Fibroblast of lung (primary cell): ENCODE results near the gene VGLL1. TPM values are rescaled to one million over a fixed set of nuclear protein-coding genes. Genes with fewer than 3 reads are reported as not detected.

Experiments used
- DNase-seq, 2 donors: peaks; one replicate each; pipeline versions ENCODE4 v3.0.0 to v3.0.0-alpha.2; 2010; ENCODE audit warnings: low read depth in 2 of 2
- H2AFZ ChIP-seq: 2 replicates; pipeline ENCODE4 v1.5.1; 2012; ENCODE audit warnings: low read length, control low read depth, inconsistent platforms
- H3K27ac ChIP-seq: 2 replicates; pipeline ENCODE4 v1.5.1; 2011; ENCODE audit warnings: low read length, control low read depth; ENCODE audit not compliant: insufficient read depth
- H3K27me3 ChIP-seq: 2 replicates; pipeline ENCODE4 v1.5.1; 2011; ENCODE audit warnings: mild to moderate bottlenecking, low read length; ENCODE audit not compliant: control insufficient read depth, insufficient read depth
- H3K36me3 ChIP-seq: 2 replicates; pipeline ENCODE4 v1.5.1; 2011; ENCODE audit warnings: low read length; ENCODE audit not compliant: control insufficient read depth, insufficient read depth
- H3K4me1 ChIP-seq: 2 replicates; pipeline ENCODE4 v1.5.1; 2011; ENCODE audit warnings: low read length; ENCODE audit not compliant: control insufficient read depth, insufficient read depth; ENCODE audit errors: extremely low read depth
- H3K4me2 ChIP-seq: 2 replicates; pipeline ENCODE4 v1.5.1; 2011; ENCODE audit warnings: low read length, control low read depth; ENCODE audit not compliant: insufficient read depth; ENCODE audit errors: extremely low read depth
- H3K4me3 ChIP-seq, 4 experiments: fragments of 200-600 bp in 1 of 4; sonication (generic) in 1 of 4; replicated peaks in 1 of 4; 2 replicates each; pipeline ENCODE4 v1.5.1; 2011 to 2016; ENCODE audit warnings: low read length in 4 of 4, low read depth in 3 of 4, mild to moderate bottlenecking in 3 of 4, control low read depth in 2 of 4, inconsistent platforms in 1 of 4, mixed read lengths in 1 of 4; ENCODE audit not compliant: insufficient read depth in 1 of 4; ENCODE audit errors: control extremely low read depth in 1 of 4
- H3K79me2 ChIP-seq: 2 replicates; pipeline ENCODE4 v1.5.1; 2012; ENCODE audit warnings: mild to moderate bottlenecking, low read length, inconsistent platforms; ENCODE audit not compliant: control insufficient read depth, insufficient read depth
- H3K9ac ChIP-seq: 2 replicates; pipeline ENCODE4 v1.5.1; 2011; ENCODE audit warnings: mild to moderate bottlenecking, low read length, control low read depth; ENCODE audit not compliant: insufficient read depth
- H3K9me3 ChIP-seq: 2 replicates; pipeline ENCODE4 v1.5.1; 2012; ENCODE audit warnings: low read depth, low read length; ENCODE audit not compliant: control insufficient read depth, insufficient read depth
- H4K20me1 ChIP-seq: 2 replicates; pipeline ENCODE4 v1.5.1; 2011; ENCODE audit warnings: low read length; ENCODE audit not compliant: control insufficient read depth, insufficient read depth; ENCODE audit errors: extremely low read depth
- EZH2 ChIP-seq: IDR thresholded peaks from 2 replicates; pipeline ENCODE4 v1.5.1; 2012; ENCODE audit warnings: low read length, control low read depth, mild to moderate bottlenecking; ENCODE audit errors: missing control alignments
- polyA plus RNA-seq, 2 donors: library from polyadenylated mRNA; depleted of rRNA in 1 of 2; stranded (reverse) in 1 of 2; unstranded in 1 of 2; fragments of >200 nt; gene quantifications; 2 replicates each; pipeline ENCODE4 v1.2.1, GENCODE V29; 2011 to 2012; ENCODE audit warnings: missing spikeins in 1 of 2
- total RNA-seq: library from RNA; depleted of rRNA; stranded (reverse); fragments of >200 nt; gene quantifications from 2 replicates; pipeline ENCODE4 v1.2.1, GENCODE V29; 2014
- TF ChIP-seq, protein P1 (sequence below), 2 donors: IDR thresholded peaks in 1 of 2; conservative IDR thresholded peaks in 1 of 2; 1 replicate in 1 of 2; 2 replicates in 1 of 2; pipeline ENCODE4 v1.5.1; 2011 to 2012; ENCODE audit warnings: low read length in 2 of 2, control low read depth in 1 of 2, inconsistent platforms in 1 of 2, low read depth in 1 of 2, mild to moderate bottlenecking in 1 of 2

Gene VGLL1
- total and polyA plus RNA-seq, 2 donors (not counting 1 experiment from before 2014, with no cell fraction given): not detected

DNA sequence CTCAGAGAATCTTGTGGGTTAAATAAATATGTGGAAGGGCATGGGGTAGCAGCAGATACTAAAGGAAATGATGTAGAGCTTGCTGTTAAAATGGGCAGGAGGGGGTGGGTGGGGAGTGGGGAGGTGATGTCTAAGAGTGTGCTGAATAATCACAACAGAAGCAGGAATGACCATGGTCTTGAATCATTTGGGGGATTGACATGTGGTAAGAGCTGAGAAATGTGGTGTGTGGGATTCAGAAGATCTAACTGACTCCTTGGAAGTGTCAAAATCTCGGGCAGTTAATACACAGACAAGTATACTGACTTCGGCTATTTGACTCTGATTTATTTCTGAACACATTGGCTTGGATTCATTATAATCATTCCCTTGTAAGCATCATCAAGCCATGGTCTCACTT is 6.8 kb downstream of the VGLL1 start:
- Histone ChIP-seq H3K79me2 (no peaks in the 10 kb centered on the region), H3K4me1 (no peaks in the 10 kb centered on the region), H3K27ac (no peak overlapping the region), H3K36me3 (no peaks in the 10 kb centered on the region), H2AFZ (no peak overlapping the region), H3K9me3 (no peaks in the 10 kb centered on the region), H3K9ac (no peak overlapping the region), H3K4me3 (no peak overlapping the region), H4K20me1 (no peaks in the 10 kb centered on the region), H3K27me3 (no peaks in the 10 kb centered on the region), H3K4me2 (no peak overlapping the region)
- no peak for TF ChIP-seq EZH2
- TF ChIP-seq, protein P1, sequence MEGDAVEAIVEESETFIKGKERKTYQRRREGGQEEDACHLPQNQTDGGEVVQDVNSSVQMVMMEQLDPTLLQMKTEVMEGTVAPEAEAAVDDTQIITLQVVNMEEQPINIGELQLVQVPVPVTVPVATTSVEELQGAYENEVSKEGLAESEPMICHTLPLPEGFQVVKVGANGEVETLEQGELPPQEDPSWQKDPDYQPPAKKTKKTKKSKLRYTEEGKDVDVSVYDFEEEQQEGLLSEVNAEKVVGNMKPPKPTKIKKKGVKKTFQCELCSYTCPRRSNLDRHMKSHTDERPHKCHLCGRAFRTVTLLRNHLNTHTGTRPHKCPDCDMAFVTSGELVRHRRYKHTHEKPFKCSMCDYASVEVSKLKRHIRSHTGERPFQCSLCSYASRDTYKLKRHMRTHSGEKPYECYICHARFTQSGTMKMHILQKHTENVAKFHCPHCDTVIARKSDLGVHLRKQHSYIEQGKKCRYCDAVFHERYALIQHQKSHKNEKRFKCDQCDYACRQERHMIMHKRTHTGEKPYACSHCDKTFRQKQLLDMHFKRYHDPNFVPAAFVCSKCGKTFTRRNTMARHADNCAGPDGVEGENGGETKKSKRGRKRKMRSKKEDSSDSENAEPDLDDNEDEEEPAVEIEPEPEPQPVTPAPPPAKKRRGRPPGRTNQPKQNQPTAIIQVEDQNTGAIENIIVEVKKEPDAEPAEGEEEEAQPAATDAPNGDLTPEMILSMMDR (conservative IDR thresholded peaks at IDR 0.05 in 1 of 2, IDR thresholded peaks at IDR 0.05 in 1 of 2; ENCODE audit: low read depth in 1 of 2, low read length in 2 of 2): no peak
- no peak for DNase-seq

DNA sequence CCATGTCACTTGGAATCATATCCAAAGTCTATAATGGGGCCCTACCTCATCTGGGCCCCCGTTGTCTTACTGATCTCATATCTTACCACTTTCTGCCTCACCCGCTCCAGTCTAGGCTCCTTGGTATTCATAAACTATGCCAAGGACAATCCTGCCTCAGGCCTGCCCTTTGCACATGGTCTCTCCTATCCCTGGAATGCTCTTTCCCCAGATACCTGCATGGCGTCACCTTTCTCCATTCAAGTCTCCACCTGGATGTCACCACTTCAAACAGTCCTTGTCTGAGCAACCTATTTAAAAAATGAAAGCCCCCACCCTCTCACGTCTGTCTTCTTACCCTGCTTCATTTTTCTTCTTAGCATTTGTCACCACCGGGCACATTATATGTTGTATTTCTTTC is 8.2 kb downstream of the VGLL1 start:
- H4K20me1 ChIP-seq: no peaks in the 10 kb centered on the region

DNA sequence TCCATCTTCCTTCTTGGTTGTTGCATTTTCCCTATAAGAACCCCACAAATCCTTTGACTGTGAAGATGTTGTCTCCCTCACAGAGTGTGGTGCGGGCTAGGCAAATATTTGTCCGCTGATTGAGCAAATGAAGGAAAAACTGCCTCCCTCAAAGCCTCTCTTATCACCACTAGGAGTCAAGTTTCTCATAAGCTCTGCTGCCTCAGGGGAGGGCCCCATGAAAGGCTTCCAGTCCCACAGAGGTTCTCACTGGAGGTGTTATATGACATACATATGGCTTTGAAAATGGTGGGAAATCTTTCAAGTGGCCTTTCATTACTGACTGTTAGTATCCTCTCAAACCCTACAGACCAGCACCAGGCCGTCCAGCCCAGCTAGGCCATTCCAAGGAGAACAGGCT is 9.3 kb downstream of the VGLL1 start:
- no peak for DNase-seq
- H3K9ac ChIP-seq: no peak overlapping the region
- H3K4me2 ChIP-seq: no peak overlapping the region
- no peak overlapping the region for H2AFZ ChIP-seq
- H3K79me2 ChIP-seq: no peaks in the 10 kb centered on the region
- no peak overlapping the region for H3K27ac ChIP-seq
- no peak overlapping the region for H3K4me3 ChIP-seq
- H3K9me3 ChIP-seq: no peaks in the 10 kb centered on the region
- H3K4me1 ChIP-seq: no peaks in the 10 kb centered on the region
- H4K20me1 ChIP-seq: no peaks in the 10 kb centered on the region
- H3K36me3 ChIP-seq: no peaks in the 10 kb centered on the region
- TF ChIP-seq, protein P1 (conservative IDR thresholded peaks at IDR 0.05 in 1 of 2, IDR thresholded peaks at IDR 0.05 in 1 of 2; ENCODE audit: low read depth in 1 of 2, low read length in 2 of 2): no peak
- no peak for TF ChIP-seq EZH2
- no peaks in the 10 kb centered on the region for H3K27me3 ChIP-seq

More for the DNA sequence above, 8.2 kb downstream of the VGLL1 start:
- H3K79me2 ChIP-seq: no peaks in the 10 kb centered on the region
- H3K9ac ChIP-seq: no peak overlapping the region
- H3K27me3 ChIP-seq: no peaks in the 10 kb centered on the region
- no peak overlapping the region for H3K4me3 ChIP-seq
- no peaks in the 10 kb centered on the region for H3K36me3 ChIP-seq
- no peak overlapping the region for H2AFZ ChIP-seq
- no peak overlapping the region for H3K4me2 ChIP-seq
- no peaks in the 10 kb centered on the region for H3K4me1 ChIP-seq
- no peak for TF ChIP-seq EZH2
- TF ChIP-seq, protein P1 (conservative IDR thresholded peaks at IDR 0.05 in 1 of 2, IDR thresholded peaks at IDR 0.05 in 1 of 2; ENCODE audit: low read depth in 1 of 2, low read length in 2 of 2): no peak
- DNase-seq: no peak
- no peak overlapping the region for H3K27ac ChIP-seq
- H3K9me3 ChIP-seq: no peaks in the 10 kb centered on the region
